Activated naive CD4-positive, alpha-beta T cell treated with anti-CD3 and anti-CD28 coated beads, Interleukin-2, amount 50 U/mL, for 72 hours (primary cell): Measurements from ENCODE around the gene LYZL2. TPM values are rescaled to one million over a fixed set of nuclear protein-coding genes. Genes with fewer than 3 reads are reported as not detected.
"Not testable (repeated sequence)": the region's sequence is repeated elsewhere in the genome, so short reads cannot be mapped to it uniquely, and the experiment has no call there.

Experiments used
- ATAC-seq, 2 donors: fragments of 150-1000 bp; cut with Tn5 transposase; 2 replicates each; pipeline ENCODE4 v1.10.0; 2021; ENCODE audit warnings: mild to moderate bottlenecking in 2 of 2, moderate library complexity in 2 of 2
- DNase-seq, 2 donors: peaks; one replicate each; pipeline ENCODE4 v3.0.0; 2021 to 2022; ENCODE audit warnings: low spot score in 2 of 2
- H3K27ac Mint-ChIP-seq, 2 donors: one replicate each; pipeline ENCODE4 v1.8.0; 2022; ENCODE audit warnings: mild to moderate bottlenecking in 2 of 2, mixed read lengths in 2 of 2
- H3K36me3 Mint-ChIP-seq, 2 donors: one replicate each; pipeline ENCODE4 v1.8.0; 2022; ENCODE audit warnings: mixed read lengths in 2 of 2
- H3K9me3 Mint-ChIP-seq, 2 donors: one replicate each; pipeline ENCODE4 v1.8.0; 2022; ENCODE audit warnings: mixed read lengths in 2 of 2
- total RNA-seq, 2 donors: library from RNA; stranded (reverse); gene quantifications; one replicate each; pipeline ENCODE4 v1.2.3, GENCODE V29; 2022

LYZL2 gene
- total RNA-seq, 2 donors from 2014 or later, result not detected

- ATAC-seq, H3K27ac Mint-ChIP-seq, H3K9me3 Mint-ChIP-seq, H3K36me3 Mint-ChIP-seq, DNase-seq: not testable (repeated sequence)
Measured at GRCh38 chr10:30605341-30606121, 24.0 kb downstream of the LYZL2 start.

GRCh38 chr10:30603589-30603988, 26.0 kb downstream of the LYZL2 start:
- DNase-seq, result no peak
- Mint-ChIP-seq H3K36me3 (no peaks in the 10 kb centered on the region), H3K9me3 (no peaks in the 10 kb centered on the region), H3K27ac (no peak overlapping the region)
- no peak for ATAC-seq

- Mint-ChIP-seq H3K9me3 (no peaks in the 10 kb centered on the region), H3K27ac (no peak overlapping the region), H3K36me3 (no peaks in the 10 kb centered on the region)
- DNase-seq (no peak), ATAC-seq (no peak)
Measured at GRCh38 chr10:30602747-30603146, 26.8 kb downstream of the LYZL2 start.

DNA sequence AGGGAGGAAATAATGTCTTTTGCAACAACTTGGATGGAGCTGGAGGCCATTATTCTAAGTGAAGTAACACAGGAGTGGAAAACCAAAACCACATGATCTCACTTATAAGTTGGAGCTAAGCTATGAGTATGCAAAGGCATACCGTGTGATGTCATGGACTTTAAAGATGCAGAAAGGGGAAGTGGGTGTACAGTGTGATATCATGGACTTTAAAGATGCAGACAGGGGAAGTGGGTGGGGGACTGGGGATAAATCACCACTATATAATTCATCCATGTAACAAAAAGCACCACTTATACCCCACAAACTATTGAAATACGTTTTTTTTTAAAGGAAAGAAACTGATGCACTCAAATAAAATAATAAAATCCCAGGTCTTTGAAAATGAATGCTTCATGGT, 29.5 kb downstream of the LYZL2 start:
- DNase-seq, result no peak
- Mint-ChIP-seq H3K9me3 (no peaks in the 10 kb centered on the region), H3K27ac (no peak overlapping the region), H3K36me3 (no peaks in the 10 kb centered on the region)
- peak in 1 of 2 donors; percentile 46 for ATAC-seq

- Mint-ChIP-seq H3K9me3 (no peaks in the 10 kb centered on the region), H3K36me3 (no peaks in the 10 kb centered on the region), H3K27ac (no peak overlapping the region)
- DNase-seq (no peak), ATAC-seq (no peak)
Measured at GRCh38 chr10:30598105-30598776, 31.3 kb downstream of the LYZL2 start.

- peak overlapping the region in 1 of 2 donors; percentile 40 for H3K27ac Mint-ChIP-seq
- H3K9me3 Mint-ChIP-seq, ATAC-seq, H3K36me3 Mint-ChIP-seq, DNase-seq: not testable (repeated sequence)
Measured at GRCh38 chr10:30597433-30597824, 32.1 kb downstream of the LYZL2 start.

GRCh38 chr10:30596493-30597432, 32.8 kb downstream of the LYZL2 start:
- not testable (repeated sequence) for H3K9me3 Mint-ChIP-seq, DNase-seq
- ATAC-seq, result peak in 1 of 2 donors; percentile 57

GRCh38 chr10:30596013-30596412, 33.5 kb downstream of the LYZL2 start:
- no peak overlapping the region for H3K27ac Mint-ChIP-seq
- no peaks in the 10 kb centered on the region for H3K9me3 Mint-ChIP-seq
- H3K36me3 Mint-ChIP-seq, result no peaks in the 10 kb centered on the region
- DNase-seq, result no peak
- no peak for ATAC-seq

More at GRCh38 chr10:30596493-30597432, 32.8 kb downstream of the LYZL2 start:
- not testable (repeated sequence) for H3K36me3 Mint-ChIP-seq
- peak overlapping the region in 1 of 2 donors; percentile 40 for H3K27ac Mint-ChIP-seq

- no peak for ATAC-seq
- no peak overlapping the region for H3K27ac Mint-ChIP-seq
- no peak for DNase-seq
Measured at GRCh38 chr10:30594077-30594476, 35.5 kb downstream of the LYZL2 start.

DNA sequence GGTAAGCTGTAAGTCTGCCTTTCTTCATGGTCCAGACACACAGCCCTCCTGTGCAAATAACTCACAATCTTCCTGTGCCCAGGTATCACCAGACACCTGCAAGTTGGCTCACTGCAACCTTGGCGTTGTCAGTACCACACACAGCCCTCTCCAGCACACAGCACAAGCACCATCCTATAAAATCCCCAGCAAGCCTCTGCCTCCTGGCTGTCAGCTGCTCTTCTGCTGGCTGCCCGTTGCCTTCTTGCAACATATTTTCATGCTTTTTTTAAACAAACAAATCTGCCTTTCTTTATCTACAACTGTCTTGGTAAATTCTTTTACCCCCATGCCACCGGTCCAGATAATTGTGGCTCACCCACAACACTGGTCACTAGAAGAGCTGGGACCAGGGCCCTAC, 36.8 kb downstream of the LYZL2 start:
- not testable (repeated sequence) for DNase-seq, ATAC-seq, H3K27ac Mint-ChIP-seq, H3K9me3 Mint-ChIP-seq, H3K36me3 Mint-ChIP-seq

More at GRCh38 chr10:30594077-30594476, 35.5 kb downstream of the LYZL2 start:
- Mint-ChIP-seq H3K36me3 (no peaks in the 10 kb centered on the region), H3K9me3 (no peaks in the 10 kb centered on the region)

GRCh38 chr10:30591249-30591670, 38.3 kb downstream of the LYZL2 start:
- no peaks in the 10 kb centered on the region for H3K36me3 Mint-ChIP-seq
- H3K27ac Mint-ChIP-seq, result no peak overlapping the region
- H3K9me3 Mint-ChIP-seq, result no peaks in the 10 kb centered on the region
- ATAC-seq, result peak; percentile 44 to 61
- peak in 1 of 2 donors; percentile 57 for DNase-seq

GRCh38 chr10:30589441-30589840, 40.1 kb downstream of the LYZL2 start:
- no peaks in the 10 kb centered on the region for H3K36me3 Mint-ChIP-seq
- H3K9me3 Mint-ChIP-seq, result no peaks in the 10 kb centered on the region
- DNase-seq (no peak), ATAC-seq (no peak)
- no peak overlapping the region for H3K27ac Mint-ChIP-seq

- H3K9me3 Mint-ChIP-seq, result no peaks in the 10 kb centered on the region
- ATAC-seq, result peak in 1 of 2 donors; percentile 83
- H3K27ac Mint-ChIP-seq, result no peak overlapping the region
- no peaks in the 10 kb centered on the region for H3K36me3 Mint-ChIP-seq
- DNase-seq, result peak in 1 of 2 donors; percentile 57
Measured at GRCh38 chr10:30587522-30588031, 42.0 kb downstream of the LYZL2 start.

DNA sequence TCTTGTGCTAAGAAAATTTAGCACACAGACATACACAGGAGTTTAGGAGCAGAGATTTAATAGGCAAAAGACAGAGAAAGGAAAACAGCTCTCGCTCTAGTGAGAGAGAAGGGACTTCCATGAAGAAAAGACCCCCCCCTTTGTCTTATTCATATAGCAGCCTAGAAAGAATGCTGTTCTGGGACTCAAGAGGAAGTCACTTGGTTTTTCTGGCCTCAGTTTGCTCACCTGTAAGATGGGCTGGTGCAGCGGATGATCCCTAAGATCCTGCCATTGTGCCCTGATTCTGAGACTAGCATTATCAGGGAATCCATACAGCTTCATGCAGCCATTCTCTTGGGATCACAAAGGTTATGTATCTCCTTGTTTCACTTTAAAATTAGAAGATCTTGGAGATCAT, 42.7 kb downstream of the LYZL2 start:
- ATAC-seq, result no peak
- no peak for DNase-seq
- Mint-ChIP-seq H3K27ac (no peak overlapping the region), H3K36me3 (no peaks in the 10 kb centered on the region), H3K9me3 (no peaks in the 10 kb centered on the region)

GRCh38 chr10:30583778-30584415, 45.7 kb downstream of the LYZL2 start:
- ATAC-seq (peak in 1 of 2 donors; percentile 40), DNase-seq (no peak)
- Mint-ChIP-seq H3K27ac (peak overlapping the region; percentile 5 to 65), H3K9me3 (no peaks in the 10 kb centered on the region), H3K36me3 (no peaks in the 10 kb centered on the region)

DNA sequence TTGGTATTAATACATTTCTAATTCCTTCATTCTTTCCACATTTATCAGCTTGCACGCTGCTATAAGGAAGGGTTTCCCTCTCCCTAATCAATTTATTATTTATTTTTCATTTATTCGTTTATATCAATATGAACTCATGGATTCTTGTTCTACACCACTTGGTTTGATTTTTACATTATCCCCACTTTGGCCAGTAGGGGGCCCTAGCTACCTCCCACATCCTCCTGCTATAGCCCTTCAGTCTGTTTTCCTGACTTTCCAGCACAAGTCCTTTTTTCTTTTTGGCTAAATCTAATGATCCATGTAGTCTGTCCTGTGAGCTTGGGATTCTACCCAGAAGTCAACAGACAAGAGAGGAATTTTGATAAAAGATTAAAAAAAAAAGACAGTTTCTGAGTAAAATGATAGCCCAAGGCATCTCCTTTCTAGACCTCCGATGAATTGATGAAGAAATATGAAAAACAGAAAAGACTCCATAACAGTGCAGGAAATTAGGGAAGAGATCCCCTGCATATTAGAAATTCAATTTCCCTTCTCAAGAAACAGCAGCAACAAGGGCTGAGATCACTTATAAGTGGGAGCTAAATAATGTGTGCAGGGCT, 47.7 kb downstream of the LYZL2 start:
- Mint-ChIP-seq H3K9me3 (no peaks in the 10 kb centered on the region), H3K27ac (no peak overlapping the region), H3K36me3 (no peaks in the 10 kb centered on the region)
- peak in 1 of 2 donors; percentile 32 for DNase-seq
- ATAC-seq, result no peak
